ENCODE measurements around the gene STK16. TPM values are rescaled to one million over a fixed set of nuclear protein-coding genes. Genes with fewer than 3 reads are reported as not detected.
A peak's percentile ranks its signal among the peaks of the same experiment; 100 is the strongest.

Gene STK16
- total RNA-seq, 2 donors from 2014 or later = 30.1 to 35.8 TPM

GRCh38 chr2:219294356-219295351 is 49.4 kb downstream of the STK16 start:
- Histone ChIP-seq H3K27me3 (no peaks in the 10 kb centered on the region), H3K4me3 (peak overlapping the region; percentile 53), H3K36me3 (no peaks in the 10 kb centered on the region), H3K9ac (ENCODE audit: low read depth in 2 of 2, low read length in 2 of 2) (peak overlapping the region; percentile 68 to 73), H3K4me1 (no peaks in the 10 kb centered on the region), H3K27ac (peak overlapping the region; percentile 51), H3K9me3 (no peaks in the 10 kb centered on the region)
- intact Hi-C loops (cut with DNase I) = loop anchor here (5.0 to 10.0 kb wide), 2 partner anchors 70 to 237 kb away; partner anchors contain the start of genes ANKZF1 and ATG9A
- DNase-seq = peak; percentile 91
- peak; percentile 99 for TF ChIP-seq CTCF (IDR thresholded peaks at IDR 0.05)

- H3K27ac ChIP-seq = no peak overlapping the region
- H3K4me1 ChIP-seq = no peaks in the 10 kb centered on the region
- H3K9ac ChIP-seq (ENCODE audit: low read depth in 2 of 2, low read length in 2 of 2) = no peak overlapping the region
- no peaks in the 10 kb centered on the region for H3K36me3 ChIP-seq
- H3K27me3 ChIP-seq = peaks cover 6% of the 10 kb centered on the region
- H3K4me3 ChIP-seq = no peak overlapping the region
- intact Hi-C loops (cut with DNase I) = loop anchor here (2.0 to 10.0 kb wide), 3 partner anchors 71 to 239 kb away; partner anchors contain the start of genes ANKZF1, ATG9A and NHEJ1
- TF ChIP-seq CTCF (IDR thresholded peaks at IDR 0.05) = no peak
- H3K9me3 ChIP-seq = no peaks in the 10 kb centered on the region
- DNase-seq = no peak
These were observed 50.9 kb downstream of the STK16 start for GRCh38 chr2:219296142-219296541.

GRCh38 chr2:219296631-219297391 is 51.5 kb downstream of the STK16 start:
- Histone ChIP-seq H3K27me3 (peaks cover 6% of the 10 kb centered on the region), H3K9me3 (no peaks in the 10 kb centered on the region), H3K27ac (no peak overlapping the region), H3K9ac (ENCODE audit: low read depth in 2 of 2, low read length in 2 of 2) (no peak overlapping the region), H3K4me3 (no peak overlapping the region), H3K4me1 (no peaks in the 10 kb centered on the region), H3K36me3 (no peaks in the 10 kb centered on the region)
- intact Hi-C loops (cut with DNase I) = loop anchor here (2.0 to 10.0 kb wide), 3 partner anchors 72 to 240 kb away; partner anchors contain the start of genes ANKZF1, ATG9A and NHEJ1
- no peak for TF ChIP-seq CTCF (IDR thresholded peaks at IDR 0.05)
- no peak for DNase-seq

- intact Hi-C loops (cut with DNase I) = loop anchor here (2.0 to 10.0 kb wide), 3 partner anchors 73 to 241 kb away; partner anchors contain the start of genes ANKZF1, ATG9A and NHEJ1
- no peaks in the 10 kb centered on the region for H3K9me3 ChIP-seq
- H3K4me3 ChIP-seq = no peak overlapping the region
- no peak overlapping the region for H3K9ac ChIP-seq (ENCODE audit: low read depth in 2 of 2, low read length in 2 of 2)
- peaks cover 6% of the 10 kb centered on the region for H3K27me3 ChIP-seq
- TF ChIP-seq CTCF (IDR thresholded peaks at IDR 0.05) = no peak
- DNase-seq = no peak
- H3K36me3 ChIP-seq = no peaks in the 10 kb centered on the region
- no peaks in the 10 kb centered on the region for H3K4me1 ChIP-seq
- H3K27ac ChIP-seq = no peak overlapping the region
These were observed 52.6 kb downstream of the STK16 start for GRCh38 chr2:219297766-219298456.
